GM21825 (cell line): ENCODE data around the gene ZNF579.
"Not testable (repeated sequence)": the region's sequence is repeated elsewhere in the genome, so short reads cannot be mapped to it uniquely, and the experiment has no call there.

ENCODE experiments used
- ATAC-seq: cut with Tn5 transposase; IDR thresholded peaks from one replicate; pipeline ENCODE4 v1.9.1; 2021; ENCODE audit warnings: mild to moderate bottlenecking, moderate library complexity; ENCODE audit not compliant: unreplicated experiment

ZNF579 gene

GRCh38 chr19:55576746-55577145, 3.9 kb downstream of the ZNF579 start:
- ATAC-seq: no peak

- ATAC-seq: not testable (repeated sequence)
These were observed 6.7 kb downstream of the ZNF579 start for GRCh38 chr19:55573929-55574328.

- not testable (repeated sequence) for ATAC-seq
These were observed 11.2 kb downstream of the ZNF579 start for GRCh38 chr19:55569477-55569876.

- ATAC-seq: no peak
These were observed 12.8 kb downstream of the ZNF579 start for GRCh38 chr19:55567708-55568328.

GRCh38 chr19:55566823-55567222, 13.8 kb downstream of the ZNF579 start:
- no peak for ATAC-seq

GRCh38 chr19:55563261-55563690, 17.4 kb downstream of the ZNF579 start:
- no peak for ATAC-seq

GRCh38 chr19:55559684-55560083, 21.0 kb downstream of the ZNF579 start:
- ATAC-seq: no peak

- no peak for ATAC-seq
These were observed 25.9 kb downstream of the ZNF579 start for GRCh38 chr19:55554741-55555152.

GRCh38 chr19:55554302-55554701, 26.3 kb downstream of the ZNF579 start:
- no peak for ATAC-seq

- no peak for ATAC-seq
These were observed 27.1 kb downstream of the ZNF579 start for GRCh38 chr19:55553217-55554182.

- no peak for ATAC-seq
These were observed 28.0 kb downstream of the ZNF579 start for GRCh38 chr19:55552620-55553019.

GRCh38 chr19:55552206-55552605, 28.4 kb downstream of the ZNF579 start:
- no peak for ATAC-seq

- no peak for ATAC-seq
These were observed 30.4 kb downstream of the ZNF579 start for GRCh38 chr19:55550321-55550650.

- no peak for ATAC-seq
These were observed 30.9 kb downstream of the ZNF579 start for GRCh38 chr19:55549500-55550320.

GRCh38 chr19:55546822-55547614, 33.6 kb downstream of the ZNF579 start:
- no peak for ATAC-seq

- ATAC-seq: no peak
These were observed 34.6 kb downstream of the ZNF579 start for GRCh38 chr19:55546011-55546410.

- no peak for ATAC-seq
These were observed 35.2 kb downstream of the ZNF579 start, which contains the start of gene SBK3 for GRCh38 chr19:55545443-55545842. Gene SBK3, minus strand, starts transcription at chr19:55545543. Its CDS starts 0 bp downstream, at chr19:55545543.

- ATAC-seq: no peak
These were observed 35.7 kb downstream of the ZNF579 start for GRCh38 chr19:55544776-55545439.

GRCh38 chr19:55544014-55544413, 36.6 kb downstream of the ZNF579 start:
- no peak for ATAC-seq

- no peak for ATAC-seq
These were observed 37.1 kb downstream of the ZNF579 start for GRCh38 chr19:55543567-55543966.
